Measurements from ENCODE around the gene PTPN1. TPM values are rescaled to one million over a fixed set of nuclear protein-coding genes. Genes with fewer than 3 reads are reported as not detected.

The PTPN1 gene
- total and polyA plus RNA-seq, 2 of the 13 experiments (the other 11 are each of a cell fraction or from before 2014, with no cell fraction given), result 17.7 to 37.2 TPM

- TF ChIP-seq, protein P1, sequence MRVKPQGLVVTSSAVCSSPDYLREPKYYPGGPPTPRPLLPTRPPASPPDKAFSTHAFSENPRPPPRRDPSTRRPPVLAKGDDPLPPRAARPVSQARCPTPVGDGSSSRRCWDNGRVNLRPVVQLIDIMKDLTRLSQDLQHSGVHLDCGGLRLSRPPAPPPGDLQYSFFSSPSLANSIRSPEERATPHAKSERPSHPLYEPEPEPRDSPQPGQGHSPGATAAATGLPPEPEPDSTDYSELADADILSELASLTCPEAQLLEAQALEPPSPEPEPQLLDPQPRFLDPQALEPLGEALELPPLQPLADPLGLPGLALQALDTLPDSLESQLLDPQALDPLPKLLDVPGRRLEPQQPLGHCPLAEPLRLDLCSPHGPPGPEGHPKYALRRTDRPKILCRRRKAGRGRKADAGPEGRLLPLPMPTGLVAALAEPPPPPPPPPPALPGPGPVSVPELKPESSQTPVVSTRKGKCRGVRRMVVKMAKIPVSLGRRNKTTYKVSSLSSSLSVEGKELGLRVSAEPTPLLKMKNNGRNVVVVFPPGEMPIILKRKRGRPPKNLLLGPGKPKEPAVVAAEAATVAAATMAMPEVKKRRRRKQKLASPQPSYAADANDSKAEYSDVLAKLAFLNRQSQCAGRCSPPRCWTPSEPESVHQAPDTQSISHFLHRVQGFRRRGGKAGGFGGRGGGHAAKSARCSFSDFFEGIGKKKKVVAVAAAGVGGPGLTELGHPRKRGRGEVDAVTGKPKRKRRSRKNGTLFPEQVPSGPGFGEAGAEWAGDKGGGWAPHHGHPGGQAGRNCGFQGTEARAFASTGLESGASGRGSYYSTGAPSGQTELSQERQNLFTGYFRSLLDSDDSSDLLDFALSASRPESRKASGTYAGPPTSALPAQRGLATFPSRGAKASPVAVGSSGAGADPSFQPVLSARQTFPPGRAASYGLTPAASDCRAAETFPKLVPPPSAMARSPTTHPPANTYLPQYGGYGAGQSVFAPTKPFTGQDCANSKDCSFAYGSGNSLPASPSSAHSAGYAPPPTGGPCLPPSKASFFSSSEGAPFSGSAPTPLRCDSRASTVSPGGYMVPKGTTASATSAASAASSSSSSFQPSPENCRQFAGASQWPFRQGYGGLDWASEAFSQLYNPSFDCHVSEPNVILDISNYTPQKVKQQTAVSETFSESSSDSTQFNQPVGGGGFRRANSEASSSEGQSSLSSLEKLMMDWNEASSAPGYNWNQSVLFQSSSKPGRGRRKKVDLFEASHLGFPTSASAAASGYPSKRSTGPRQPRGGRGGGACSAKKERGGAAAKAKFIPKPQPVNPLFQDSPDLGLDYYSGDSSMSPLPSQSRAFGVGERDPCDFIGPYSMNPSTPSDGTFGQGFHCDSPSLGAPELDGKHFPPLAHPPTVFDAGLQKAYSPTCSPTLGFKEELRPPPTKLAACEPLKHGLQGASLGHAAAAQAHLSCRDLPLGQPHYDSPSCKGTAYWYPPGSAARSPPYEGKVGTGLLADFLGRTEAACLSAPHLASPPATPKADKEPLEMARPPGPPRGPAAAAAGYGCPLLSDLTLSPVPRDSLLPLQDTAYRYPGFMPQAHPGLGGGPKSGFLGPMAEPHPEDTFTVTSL (CRISPR knock-in tag; IDR thresholded peaks at IDR 0.05; ENCODE audit: borderline replicate concordance), result no peak
- TF ChIP-seq NFATC3 (CRISPR knock-in tag; IDR thresholded peaks at IDR 0.05) (no peak), ASH2L (IDR thresholded peaks at IDR 0.05; ENCODE audit: insufficient read length, low read depth, low read length) (peak; percentile 33), BRD4 (CRISPR knock-in tag; IDR thresholded peaks at IDR 0.05) (peak; percentile 68), HMG20A (CRISPR knock-in tag; IDR thresholded peaks at IDR 0.05; ENCODE audit: borderline replicate concordance) (peak; percentile 70; the same call in 1 of the 2 replicates), ZSCAN29 (CRISPR knock-in tag; conservative IDR thresholded peaks at IDR 0.05) (peak; percentile 96), ARNTL (CRISPR knock-in tag; IDR thresholded peaks at IDR 0.05) (peak; percentile 83; the same call in 1 of the 2 replicates), ZNF614 (CRISPR knock-in tag; IDR thresholded peaks at IDR 0.05; ENCODE audit: borderline replicate concordance) (peak; percentile 67; the same call in 1 of the 2 replicates), MXD1 (CRISPR knock-in tag; IDR thresholded peaks at IDR 0.05) (peak; percentile 39; the same call in 1 of the 2 replicates), RARG (CRISPR knock-in tag; IDR thresholded peaks at IDR 0.05; ENCODE audit: low read depth) (no peak), BRCA1 (CRISPR knock-in tag; IDR thresholded peaks at IDR 0.05) (peak; percentile 84), ZNF577 (CRISPR knock-in tag; IDR thresholded peaks at IDR 0.05; ENCODE audit: borderline replicate concordance, low read depth) (no peak)
- TF ChIP-seq, protein P2, sequence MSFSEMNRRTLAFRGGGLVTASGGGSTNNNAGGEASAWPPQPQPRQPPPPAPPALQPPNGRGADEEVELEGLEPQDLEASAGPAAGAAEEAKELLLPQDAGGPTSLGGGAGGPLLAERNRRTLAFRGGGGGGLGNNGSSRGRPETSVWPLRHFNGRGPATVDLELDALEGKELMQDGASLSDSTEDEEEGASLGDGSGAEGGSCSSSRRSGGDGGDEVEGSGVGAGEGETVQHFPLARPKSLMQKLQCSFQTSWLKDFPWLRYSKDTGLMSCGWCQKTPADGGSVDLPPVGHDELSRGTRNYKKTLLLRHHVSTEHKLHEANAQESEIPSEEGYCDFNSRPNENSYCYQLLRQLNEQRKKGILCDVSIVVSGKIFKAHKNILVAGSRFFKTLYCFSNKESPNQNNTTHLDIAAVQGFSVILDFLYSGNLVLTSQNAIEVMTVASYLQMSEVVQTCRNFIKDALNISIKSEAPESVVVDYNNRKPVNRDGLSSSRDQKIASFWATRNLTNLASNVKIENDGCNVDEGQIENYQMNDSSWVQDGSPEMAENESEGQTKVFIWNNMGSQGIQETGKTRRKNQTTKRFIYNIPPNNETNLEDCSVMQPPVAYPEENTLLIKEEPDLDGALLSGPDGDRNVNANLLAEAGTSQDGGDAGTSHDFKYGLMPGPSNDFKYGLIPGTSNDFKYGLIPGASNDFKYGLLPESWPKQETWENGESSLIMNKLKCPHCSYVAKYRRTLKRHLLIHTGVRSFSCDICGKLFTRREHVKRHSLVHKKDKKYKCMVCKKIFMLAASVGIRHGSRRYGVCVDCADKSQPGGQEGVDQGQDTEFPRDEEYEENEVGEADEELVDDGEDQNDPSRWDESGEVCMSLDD (CRISPR knock-in tag; IDR thresholded peaks at IDR 0.05; ENCODE audit: borderline replicate concordance), result peak; percentile 67; the same call in 1 of the 2 replicates
- TF ChIP-seq, protein P3, sequence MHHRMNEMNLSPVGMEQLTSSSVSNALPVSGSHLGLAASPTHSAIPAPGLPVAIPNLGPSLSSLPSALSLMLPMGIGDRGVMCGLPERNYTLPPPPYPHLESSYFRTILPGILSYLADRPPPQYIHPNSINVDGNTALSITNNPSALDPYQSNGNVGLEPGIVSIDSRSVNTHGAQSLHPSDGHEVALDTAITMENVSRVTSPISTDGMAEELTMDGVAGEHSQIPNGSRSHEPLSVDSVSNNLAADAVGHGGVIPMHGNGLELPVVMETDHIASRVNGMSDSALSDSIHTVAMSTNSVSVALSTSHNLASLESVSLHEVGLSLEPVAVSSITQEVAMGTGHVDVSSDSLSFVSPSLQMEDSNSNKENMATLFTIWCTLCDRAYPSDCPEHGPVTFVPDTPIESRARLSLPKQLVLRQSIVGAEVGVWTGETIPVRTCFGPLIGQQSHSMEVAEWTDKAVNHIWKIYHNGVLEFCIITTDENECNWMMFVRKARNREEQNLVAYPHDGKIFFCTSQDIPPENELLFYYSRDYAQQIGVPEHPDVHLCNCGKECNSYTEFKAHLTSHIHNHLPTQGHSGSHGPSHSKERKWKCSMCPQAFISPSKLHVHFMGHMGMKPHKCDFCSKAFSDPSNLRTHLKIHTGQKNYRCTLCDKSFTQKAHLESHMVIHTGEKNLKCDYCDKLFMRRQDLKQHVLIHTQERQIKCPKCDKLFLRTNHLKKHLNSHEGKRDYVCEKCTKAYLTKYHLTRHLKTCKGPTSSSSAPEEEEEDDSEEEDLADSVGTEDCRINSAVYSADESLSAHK (CRISPR knock-in tag; IDR thresholded peaks at IDR 0.05; ENCODE audit: borderline replicate concordance), result no peak
Measured at GRCh38 chr20:50460608-50461267, 49.4 kb upstream of the PTPN1 start (continued).
